ENCODE results near the gene HCN4. TPM values are rescaled to one million over a fixed set of nuclear protein-coding genes. Genes with fewer than 3 reads are reported as not detected.
"Not testable (repeated sequence)": the region's sequence is repeated elsewhere in the genome, so short reads cannot be mapped to it uniquely, and the experiment has no call there.

HCN4 gene
- total RNA-seq, result 10 to 100 TPM in 1 of 2 donors, 1 to 10 TPM in 1; 6.9 to 45.3 TPM

DNA sequence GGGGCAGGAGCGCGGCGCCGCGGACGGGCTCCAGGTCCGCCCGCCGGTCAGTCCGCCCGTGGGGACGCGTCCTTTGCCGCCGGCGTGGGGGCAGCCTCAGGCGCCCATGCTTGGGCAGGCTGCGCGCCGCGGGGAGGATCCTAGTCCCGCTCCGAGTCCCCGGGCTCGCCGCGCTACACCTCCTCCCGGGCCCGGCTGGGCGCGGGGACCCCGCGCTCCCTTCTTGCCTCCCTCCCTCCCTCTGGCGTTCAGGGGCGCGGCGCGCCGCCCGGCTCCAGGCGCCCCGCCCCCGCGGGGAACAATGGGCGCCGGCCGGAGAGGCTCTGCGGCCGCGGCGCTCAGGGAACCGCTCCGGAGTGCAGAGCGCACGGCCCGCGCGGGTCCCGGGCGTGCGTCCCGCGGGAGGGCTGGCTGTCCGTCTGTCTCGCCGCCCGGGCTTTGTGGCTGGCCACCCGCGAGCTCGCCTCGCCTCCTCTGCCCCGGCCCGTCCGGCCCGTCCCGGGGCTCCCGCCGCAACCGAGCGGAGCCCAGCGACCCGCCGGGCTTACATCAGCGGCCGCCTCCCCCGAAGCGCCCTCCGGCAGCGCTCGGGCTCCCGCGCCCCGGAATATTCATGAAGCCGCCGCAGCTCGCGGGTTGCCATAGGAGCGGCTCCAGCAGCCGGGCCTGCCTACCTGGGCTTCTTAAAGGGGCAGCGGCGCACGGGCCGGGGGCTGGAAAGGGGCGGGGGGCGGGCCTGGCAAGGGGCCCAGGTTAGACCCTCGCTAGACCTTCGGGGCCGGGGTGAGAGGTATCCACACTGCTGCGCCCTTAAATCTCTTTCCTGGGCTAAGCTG is at the start of gene HCN4:
HCN4 (minus strand) TSS at position 658 of the 836 bp plus-strand sequence. CDS start 688 bp downstream, outside the sequence.
- Histone ChIP-seq H3K4me3 (peak within 1 kb of the TSS; percentile 52 to 56), H3K36me3 (no peaks in the 10 kb centered on the region), H3K27ac (peak within 1 kb of the TSS in 1 of 2 donors; percentile 34), H3K27me3 (no peaks in the 10 kb centered on the region), H3K9me3 (no peaks in the 10 kb centered on the region), H3K4me1 (peaks cover 0 to 16% of the 10 kb centered on the region in 2 donors)
- TF ChIP-seq, protein P1, sequence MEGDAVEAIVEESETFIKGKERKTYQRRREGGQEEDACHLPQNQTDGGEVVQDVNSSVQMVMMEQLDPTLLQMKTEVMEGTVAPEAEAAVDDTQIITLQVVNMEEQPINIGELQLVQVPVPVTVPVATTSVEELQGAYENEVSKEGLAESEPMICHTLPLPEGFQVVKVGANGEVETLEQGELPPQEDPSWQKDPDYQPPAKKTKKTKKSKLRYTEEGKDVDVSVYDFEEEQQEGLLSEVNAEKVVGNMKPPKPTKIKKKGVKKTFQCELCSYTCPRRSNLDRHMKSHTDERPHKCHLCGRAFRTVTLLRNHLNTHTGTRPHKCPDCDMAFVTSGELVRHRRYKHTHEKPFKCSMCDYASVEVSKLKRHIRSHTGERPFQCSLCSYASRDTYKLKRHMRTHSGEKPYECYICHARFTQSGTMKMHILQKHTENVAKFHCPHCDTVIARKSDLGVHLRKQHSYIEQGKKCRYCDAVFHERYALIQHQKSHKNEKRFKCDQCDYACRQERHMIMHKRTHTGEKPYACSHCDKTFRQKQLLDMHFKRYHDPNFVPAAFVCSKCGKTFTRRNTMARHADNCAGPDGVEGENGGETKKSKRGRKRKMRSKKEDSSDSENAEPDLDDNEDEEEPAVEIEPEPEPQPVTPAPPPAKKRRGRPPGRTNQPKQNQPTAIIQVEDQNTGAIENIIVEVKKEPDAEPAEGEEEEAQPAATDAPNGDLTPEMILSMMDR (IDR thresholded peaks at IDR 0.05), result no peak
- no peak for DNase-seq (ENCODE audit: low spot score)

DNA sequence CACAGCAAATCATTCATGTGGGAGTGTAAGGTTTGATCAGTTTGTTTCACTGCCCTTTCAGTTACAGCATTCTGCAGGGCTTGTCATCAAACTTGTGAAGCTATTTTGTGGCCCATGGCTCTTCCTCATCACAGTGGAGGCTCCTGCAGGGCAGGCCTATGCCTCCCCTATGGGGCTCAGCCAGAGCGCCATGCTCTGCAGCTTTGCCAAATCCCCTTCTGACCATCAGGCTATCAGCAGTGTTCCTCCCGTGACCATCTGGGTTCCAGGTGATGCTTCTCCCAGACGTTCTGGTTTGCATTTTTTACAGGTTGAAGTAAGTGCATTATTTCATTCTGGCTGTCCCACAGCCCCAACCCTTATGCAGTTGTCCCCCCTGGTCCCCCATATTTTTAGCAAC is 46.1 kb upstream of the HCN4 start:
- H3K27me3 ChIP-seq, result no peaks in the 10 kb centered on the region
- H3K27ac ChIP-seq, result no peak overlapping the region
- H3K9me3 ChIP-seq, result no peaks in the 10 kb centered on the region
- DNase-seq (ENCODE audit: low spot score), result no peak
- H3K4me3 ChIP-seq, result no peak overlapping the region
- H3K36me3 ChIP-seq, result no peaks in the 10 kb centered on the region
- TF ChIP-seq, protein P1 (IDR thresholded peaks at IDR 0.05), result no peak
- no peaks in the 10 kb centered on the region for H3K4me1 ChIP-seq

DNA sequence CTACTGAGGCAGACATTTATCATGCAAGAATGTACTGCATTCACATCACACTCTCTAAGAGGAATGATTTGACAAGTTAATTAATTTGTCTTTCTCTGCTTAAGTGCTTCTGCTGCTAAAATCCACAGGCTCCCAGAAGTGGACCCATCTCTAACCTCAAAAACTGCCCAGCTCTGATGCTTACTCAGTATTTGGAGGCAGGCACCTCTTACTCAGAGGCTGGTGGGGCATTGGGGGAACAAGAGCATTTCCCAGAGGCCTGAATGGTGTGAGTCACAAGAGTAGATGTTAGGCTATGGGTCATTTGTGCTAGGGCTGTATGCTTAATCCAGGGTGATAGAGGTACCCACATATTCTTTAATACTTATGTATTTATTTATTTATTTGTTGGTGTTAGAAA is 34.4 kb upstream of the HCN4 start:
- H3K9me3 ChIP-seq, result no peaks in the 10 kb centered on the region
- H3K27ac ChIP-seq, result no peak overlapping the region
- no peak overlapping the region for H3K4me3 ChIP-seq
- TF ChIP-seq, protein P1 (IDR thresholded peaks at IDR 0.05), result no peak
- peak; percentile 43 for DNase-seq (ENCODE audit: low spot score)
- no peaks in the 10 kb centered on the region for H3K4me1 ChIP-seq
- H3K36me3 ChIP-seq, result no peaks in the 10 kb centered on the region
- H3K27me3 ChIP-seq, result no peaks in the 10 kb centered on the region

DNA sequence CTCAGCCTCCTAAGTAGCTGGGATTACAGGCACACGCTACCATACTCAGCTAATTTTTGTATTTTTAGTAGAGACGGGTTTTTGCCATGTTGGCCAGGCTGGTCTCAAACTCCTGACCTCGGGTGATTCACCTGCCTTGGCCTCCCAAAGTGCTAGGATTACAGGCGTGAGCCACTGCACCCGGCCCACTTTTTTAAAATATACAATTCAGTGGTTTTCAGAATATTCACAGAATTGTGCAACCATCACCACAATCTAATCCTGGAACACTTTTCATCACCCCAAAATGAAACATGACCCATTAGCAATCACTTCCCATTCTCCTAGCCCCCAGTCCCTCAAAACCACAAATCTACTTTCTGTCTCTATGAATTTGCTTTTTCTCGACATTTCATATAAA is 31.5 kb upstream of the HCN4 start:
- not testable (repeated sequence) for H3K9me3 ChIP-seq; H3K36me3 ChIP-seq; H3K4me3 ChIP-seq; DNase-seq (ENCODE audit: low spot score); H3K27ac ChIP-seq; H3K4me1 ChIP-seq; H3K27me3 ChIP-seq

DNA sequence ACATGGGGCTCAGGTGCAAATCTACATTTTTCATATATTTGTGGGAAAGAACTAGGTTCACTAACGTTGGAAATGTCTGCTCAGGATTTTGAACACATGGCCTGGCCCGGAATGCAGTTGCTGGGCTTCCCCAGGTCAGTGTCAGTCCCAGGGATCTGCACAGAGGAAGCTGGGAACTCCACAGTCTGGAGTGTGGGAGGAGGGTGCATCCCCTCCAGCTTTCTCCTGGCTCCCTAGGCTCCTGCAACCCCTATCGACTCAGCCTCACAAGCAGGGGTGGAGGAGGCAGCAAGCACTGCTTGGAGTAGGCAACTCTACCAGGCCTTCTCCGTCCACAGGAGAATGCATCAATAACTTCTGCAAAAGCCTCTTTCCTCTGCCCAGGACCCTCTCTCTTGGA is 30.1 kb upstream of the HCN4 start:
- no peaks in the 10 kb centered on the region for H3K9me3 ChIP-seq
- TF ChIP-seq, protein P1 (IDR thresholded peaks at IDR 0.05), result no peak

DNA sequence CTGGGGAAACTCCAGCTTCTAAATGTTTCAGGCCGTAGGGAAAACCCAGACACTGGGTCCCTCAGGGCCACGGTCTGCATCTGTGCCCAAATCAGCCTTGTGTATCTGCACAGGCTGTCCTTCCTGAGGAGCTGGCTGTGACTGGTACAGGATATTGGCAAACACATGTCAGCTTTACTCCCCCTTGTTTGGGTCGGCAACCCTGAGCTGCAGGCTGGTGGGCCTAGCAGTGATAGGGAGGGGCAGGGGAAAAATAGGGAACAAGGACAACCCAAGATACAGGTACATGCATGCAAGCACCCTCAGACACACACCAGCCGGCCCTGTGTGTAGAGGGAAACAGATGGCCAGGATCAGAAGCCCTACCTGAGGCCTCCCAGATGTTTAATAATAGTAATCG is 28.7 kb upstream of the HCN4 start:
- no peak overlapping the region for H3K27ac ChIP-seq
- H3K36me3 ChIP-seq, result no peaks in the 10 kb centered on the region
- peaks cover 0 to 20% of the 10 kb centered on the region in 2 donors for H3K4me1 ChIP-seq
- H3K27me3 ChIP-seq, result no peaks in the 10 kb centered on the region
- DNase-seq (ENCODE audit: low spot score), result no peak
- no peak overlapping the region for H3K4me3 ChIP-seq
- no peaks in the 10 kb centered on the region for H3K9me3 ChIP-seq
- TF ChIP-seq, protein P1 (IDR thresholded peaks at IDR 0.05), result no peak

More for the DNA sequence above, 30.1 kb upstream of the HCN4 start:
- Histone ChIP-seq H3K27ac (no peak overlapping the region), H3K4me3 (no peak overlapping the region), H3K36me3 (no peaks in the 10 kb centered on the region), H3K27me3 (no peaks in the 10 kb centered on the region), H3K4me1 (peaks cover 0 to 15% of the 10 kb centered on the region in 2 donors)
- DNase-seq (ENCODE audit: low spot score), result no peak

All from right atrium auricular region (tissue), 2 donors.